Gastrocnemius medialis (tissue), 4 donors: ENCODE measurements around the gene PARD3.

Source experiments
- POLR2A ChIP-seq, 2 donors: fragments of 450-650 bp; IDR thresholded peaks; one replicate each; pipeline ENCODE4 v1.6.1; 2017; ENCODE audit warnings: antibody characterized with exemption in 2 of 2, mild to moderate bottlenecking in 2 of 2, moderate library complexity in 2 of 2
- TF ChIP-seq, protein P1 (sequence below), 5 experiments: fragments of 450-650 bp in 3 of 5; fragments of 200-600 bp in 2 of 5; sonication (generic) in 2 of 5; IDR thresholded peaks in 4 of 5; conservative IDR thresholded peaks in 1 of 5; 1 replicate in 4 of 5; 2 replicates in 1 of 5; pipeline ENCODE4 v1.5.1; 2016 to 2019; ENCODE audit warnings: antibody characterized with exemption in 5 of 5, mild to moderate bottlenecking in 3 of 5, moderate library complexity in 3 of 5

DNA sequence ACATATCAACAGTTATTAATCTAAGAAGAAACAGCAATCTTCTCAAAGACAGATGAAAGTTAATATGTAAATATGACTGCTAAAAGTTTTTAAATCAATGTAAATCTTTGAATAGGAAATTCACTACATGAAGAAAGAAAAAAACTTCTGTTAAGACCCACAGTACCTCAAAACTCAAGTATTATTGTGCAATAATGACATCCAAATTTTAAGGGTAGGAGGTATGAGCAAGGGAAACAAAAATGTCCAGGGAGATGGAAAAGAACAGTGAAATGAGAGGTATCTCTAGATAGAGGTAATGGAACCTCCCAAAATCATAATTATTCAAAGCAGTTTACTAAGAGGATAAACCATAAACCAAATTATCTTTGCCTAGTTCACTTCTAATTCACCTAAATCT is 436.8 kb downstream of the PARD3 start:
- TF ChIP-seq, protein P1, sequence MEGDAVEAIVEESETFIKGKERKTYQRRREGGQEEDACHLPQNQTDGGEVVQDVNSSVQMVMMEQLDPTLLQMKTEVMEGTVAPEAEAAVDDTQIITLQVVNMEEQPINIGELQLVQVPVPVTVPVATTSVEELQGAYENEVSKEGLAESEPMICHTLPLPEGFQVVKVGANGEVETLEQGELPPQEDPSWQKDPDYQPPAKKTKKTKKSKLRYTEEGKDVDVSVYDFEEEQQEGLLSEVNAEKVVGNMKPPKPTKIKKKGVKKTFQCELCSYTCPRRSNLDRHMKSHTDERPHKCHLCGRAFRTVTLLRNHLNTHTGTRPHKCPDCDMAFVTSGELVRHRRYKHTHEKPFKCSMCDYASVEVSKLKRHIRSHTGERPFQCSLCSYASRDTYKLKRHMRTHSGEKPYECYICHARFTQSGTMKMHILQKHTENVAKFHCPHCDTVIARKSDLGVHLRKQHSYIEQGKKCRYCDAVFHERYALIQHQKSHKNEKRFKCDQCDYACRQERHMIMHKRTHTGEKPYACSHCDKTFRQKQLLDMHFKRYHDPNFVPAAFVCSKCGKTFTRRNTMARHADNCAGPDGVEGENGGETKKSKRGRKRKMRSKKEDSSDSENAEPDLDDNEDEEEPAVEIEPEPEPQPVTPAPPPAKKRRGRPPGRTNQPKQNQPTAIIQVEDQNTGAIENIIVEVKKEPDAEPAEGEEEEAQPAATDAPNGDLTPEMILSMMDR (IDR thresholded peaks at IDR 0.05 in 4 of 5, conservative IDR thresholded peaks at IDR 0.05 in 1 of 5): no peak
- no peak for TF ChIP-seq POLR2A (IDR thresholded peaks at IDR 0.05)
